A549 treated with ZK216348 at 1 μM for 4 hours (cell line): ENCODE measurements around the gene GGCX. TPM values are rescaled to one million over a fixed set of nuclear protein-coding genes. Genes with fewer than 3 reads are reported as not detected.

Experiments
- total RNA-seq: library from RNA; stranded (reverse); fragments of 200-300 nt; extraction: Qiagen RNA extraction; gene quantifications from 5 replicates; pipeline ENCODE4 v1.2.3, GENCODE V29; 2022; ENCODE audit warnings: low read depth

GGCX gene
- 32.9 to 50.9 TPM (median 42.8 TPM) in 5 replicates for total RNA-seq

GRCh38 chr2:85561280-85562212 is at the start of gene GGCX:
Gene GGCX (minus strand): TSS chr2:85561493. CDS start chr2:85561428, 65 bp downstream.

GRCh38 chr2:85602476-85603234 is 41.4 kb upstream of the GGCX start, which contains the start of gene TMEM150A:
Gene TMEM150A (minus strand): TSS chr2:85602698. CDS start chr2:85601948, 750 bp downstream.

GRCh38 chr2:85595301-85596025 is 34.2 kb upstream of the GGCX start, which contains the start of gene RNF181:
Gene RNF181 (plus strand): TSS chr2:85595745. CDS start chr2:85595764, 19 bp downstream.

GRCh38 chr2:85584354-85584856 is 23.1 kb upstream of the GGCX start, which contains the start of gene VAMP5:
Gene VAMP5 (plus strand): TSS chr2:85584431. CDS start chr2:85584491, 60 bp downstream.

GRCh38 chr2:85577386-85578242 is 16.3 kb upstream of the GGCX start, which contains the start of gene VAMP8:
Gene VAMP8 (plus strand): TSS chr2:85577586. CDS start chr2:85577647, 61 bp downstream.

GRCh38 chr2:85538507-85539360 is 22.6 kb downstream of the GGCX start, which contains the start of gene MAT2A:
Gene MAT2A (plus strand): TSS chr2:85539168. CDS start chr2:85539288, 120 bp downstream.

Other genes starting within 250 kb of the GGCX start
- 83.4 to 114 TPM (median 101 TPM) in 5 replicates for gene TGOLN2, start 233.5 kb downstream of the GGCX start, total RNA-seq
- 49.5 to 56.9 TPM (median 52.4 TPM) in 5 replicates for gene RETSAT, start 207.0 kb downstream of the GGCX start, total RNA-seq
- gene ELMOD3, start 206.7 kb downstream of the GGCX start, total RNA-seq = 10.8 to 15.4 TPM (median 12.5 TPM) in 5 replicates
- gene CAPG, start 151.1 kb downstream of the GGCX start, total RNA-seq = 79.5 to 121 TPM (median 96.2 TPM) in 5 replicates
- gene SH2D6, start 142.8 kb downstream of the GGCX start, total RNA-seq = 0.91 to 1.7 TPM (median 1.2 TPM) in 4 of 5 replicates, not detected in the other
- 515 to 543 TPM (median 532 TPM) in 5 replicates for gene MAT2A, start 22.3 kb downstream of the GGCX start, total RNA-seq
- gene VAMP8, start 16.1 kb upstream of the GGCX start, total RNA-seq = 14.1 to 23.2 TPM (median 16.8 TPM) in 5 replicates
- 0.31 TPM in 1 of 5 replicates, not detected in the others for gene VAMP5, start 22.9 kb upstream of the GGCX start, total RNA-seq
- gene RNF181, start 34.3 kb upstream of the GGCX start, total RNA-seq = 173 to 202 TPM (median 185 TPM) in 5 replicates
- gene TMEM150A, start 41.2 kb upstream of the GGCX start, total RNA-seq = 10.0 to 16.7 TPM (median 15.3 TPM) in 5 replicates
- 22.0 to 33.1 TPM (median 29.1 TPM) in 5 replicates for gene C2orf68, start 50.6 kb upstream of the GGCX start, total RNA-seq
- gene USP39, start 54.7 kb upstream of the GGCX start, total RNA-seq = 67.5 to 73.6 TPM (median 72.6 TPM) in 5 replicates
- 0.11 to 0.14 TPM in 2 of 5 replicates, not detected in the others for gene SFTPB, start 106.7 kb upstream of the GGCX start, total RNA-seq
- gene GNLY, start 132.9 kb upstream of the GGCX start, total RNA-seq = 0.38 TPM in 1 of 5 replicates, not detected in the others
- gene ATOH8, start 192.5 kb upstream of the GGCX start, total RNA-seq = 7.8 to 14.0 TPM (median 9.8 TPM) in 5 replicates